HG03025 (cell line): ENCODE measurements around the gene FH.

Source experiments
- ATAC-seq: cut with Tn5 transposase; IDR thresholded peaks from one replicate; pipeline ENCODE4 v1.9.1; 2021; ENCODE audit warnings: mild to moderate bottlenecking, moderate library complexity; ENCODE audit not compliant: unreplicated experiment, low FRiP score

The FH gene

GRCh38 chr1:241519308-241520079 lies at the start of gene FH:
FH (minus strand) TSS chr1:241519755; CDS start chr1:241519722, 33 bp downstream.
- peak; percentile 97 for ATAC-seq

DNA sequence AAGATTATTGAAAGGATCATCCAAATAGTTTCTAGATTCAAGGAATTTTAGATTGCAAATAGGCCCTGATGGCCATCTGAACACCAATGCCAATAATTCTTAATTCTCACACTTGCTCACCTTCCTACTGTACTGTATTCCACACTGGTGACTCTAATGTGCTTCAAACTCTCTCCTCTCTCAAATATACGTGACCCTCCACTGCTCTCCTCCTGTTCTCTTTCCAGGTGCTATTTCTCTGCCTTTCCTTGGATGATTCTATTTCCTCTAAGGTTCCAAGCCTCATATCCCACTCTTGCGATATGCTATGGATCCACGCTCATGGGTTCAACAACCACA lies 41.3 kb upstream of the FH start:
- no peak for ATAC-seq

DNA sequence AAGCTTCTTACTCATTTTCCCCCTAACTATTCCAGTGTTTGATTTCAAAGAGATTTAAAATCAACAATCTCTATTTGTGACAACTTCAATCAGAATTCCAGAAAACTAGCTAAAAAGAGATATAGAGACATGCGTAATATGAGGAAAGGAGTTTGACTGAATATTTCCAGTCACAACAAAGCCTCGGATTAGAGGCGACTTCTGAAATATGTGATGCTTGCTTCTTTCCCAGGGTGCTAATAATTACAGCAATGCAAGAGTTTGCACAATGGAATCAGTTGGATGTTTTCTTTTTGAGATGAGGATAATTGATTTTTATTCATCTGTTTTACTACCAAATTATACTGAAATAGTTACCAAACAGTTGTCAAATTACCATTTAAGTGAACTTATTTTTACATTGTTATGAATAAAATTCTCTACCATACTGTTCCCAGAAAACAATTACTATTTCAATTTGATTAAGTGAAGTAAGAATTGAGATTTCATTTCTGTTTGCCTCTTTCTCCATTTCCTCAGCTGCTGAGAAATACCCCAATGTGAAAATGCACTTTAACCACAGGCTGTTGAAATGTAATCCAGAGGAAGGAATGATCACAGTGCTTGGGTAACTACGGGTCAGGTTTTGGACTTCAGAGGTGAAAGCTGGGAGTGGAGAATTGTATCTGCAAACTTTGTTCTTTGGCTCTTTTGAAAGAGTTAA lies 40.7 kb upstream of the FH start:
- ATAC-seq, result no peak

DNA sequence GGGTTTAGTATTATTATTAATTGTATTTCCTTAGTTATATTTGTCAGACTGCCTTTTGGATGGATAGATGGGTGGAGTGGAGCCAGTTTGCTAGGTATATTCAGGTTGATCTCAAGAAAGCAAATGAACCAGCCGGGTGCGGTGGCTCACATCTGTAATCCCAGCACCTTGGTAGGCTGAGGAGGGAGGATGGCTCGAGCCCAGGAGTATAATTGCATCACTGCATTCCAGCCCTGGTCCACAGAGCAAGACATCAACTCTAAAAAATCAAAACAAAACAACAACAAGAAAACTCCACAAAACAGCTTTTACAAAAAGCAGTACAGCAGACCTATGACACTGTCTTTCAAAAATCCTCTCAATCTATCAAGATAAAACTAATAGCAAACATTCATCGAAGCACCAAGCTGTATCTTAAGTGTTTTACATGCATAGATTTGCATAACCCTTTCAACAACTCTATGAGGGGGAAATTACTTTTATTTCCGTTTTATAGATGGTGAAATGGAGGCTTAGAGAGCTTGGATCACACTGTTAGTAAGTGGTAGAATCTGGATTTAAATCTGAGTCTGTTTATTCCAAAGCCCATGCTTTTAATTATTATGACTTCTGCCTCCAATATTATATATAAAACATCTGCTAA lies 38.1 kb upstream of the FH start:
- no peak for ATAC-seq

- no peak for ATAC-seq
Measured at GRCh38 chr1:241557031-241557430, 37.5 kb upstream of the FH start.

- ATAC-seq, result no peak
Measured at GRCh38 chr1:241555526-241555925, 36.0 kb upstream of the FH start.

- ATAC-seq, result no peak
Measured at GRCh38 chr1:241553886-241554592, 34.5 kb upstream of the FH start.

DNA sequence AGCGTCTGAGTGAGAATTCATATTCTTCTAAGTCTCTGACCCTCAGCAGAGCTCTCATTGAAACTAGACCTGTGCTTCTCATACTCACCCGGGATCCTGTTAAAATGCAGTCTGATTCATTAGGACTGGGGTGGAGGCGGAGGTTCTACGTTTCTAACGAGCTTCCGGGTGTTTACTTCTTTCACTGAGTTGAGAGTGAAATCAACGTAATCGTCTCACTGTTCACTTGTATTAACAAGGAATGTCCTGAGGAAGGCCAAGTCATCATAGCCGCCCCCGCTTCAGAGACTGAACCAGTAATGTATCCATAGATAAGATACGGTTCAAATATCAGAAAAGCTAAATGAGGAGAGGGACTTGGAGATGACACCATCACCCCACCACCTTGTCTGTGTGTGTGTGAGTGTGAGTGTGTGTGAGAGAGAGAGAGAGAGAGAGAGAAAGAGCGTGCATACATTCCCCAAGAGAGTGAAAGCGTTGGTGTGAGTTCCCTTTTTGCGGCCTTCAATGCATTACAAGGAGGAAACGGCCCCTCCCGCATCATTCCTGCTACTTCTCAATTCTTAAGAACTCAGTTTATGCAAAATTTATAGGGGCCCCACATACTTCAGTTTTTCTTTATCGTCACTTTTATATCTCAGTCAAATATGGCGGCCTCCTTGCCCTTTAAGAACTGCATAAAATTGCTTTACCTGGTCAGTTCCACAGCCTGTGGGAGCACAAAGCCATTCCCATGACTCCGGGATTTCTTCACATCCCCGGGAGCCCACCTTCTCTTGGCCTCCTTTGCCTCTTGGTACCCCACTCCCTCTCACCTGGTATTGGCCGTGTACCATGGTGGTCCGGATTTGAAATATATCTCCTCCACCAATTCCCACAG lies 32.4 kb upstream of the FH start:
- ATAC-seq, result peak; percentile 88

DNA sequence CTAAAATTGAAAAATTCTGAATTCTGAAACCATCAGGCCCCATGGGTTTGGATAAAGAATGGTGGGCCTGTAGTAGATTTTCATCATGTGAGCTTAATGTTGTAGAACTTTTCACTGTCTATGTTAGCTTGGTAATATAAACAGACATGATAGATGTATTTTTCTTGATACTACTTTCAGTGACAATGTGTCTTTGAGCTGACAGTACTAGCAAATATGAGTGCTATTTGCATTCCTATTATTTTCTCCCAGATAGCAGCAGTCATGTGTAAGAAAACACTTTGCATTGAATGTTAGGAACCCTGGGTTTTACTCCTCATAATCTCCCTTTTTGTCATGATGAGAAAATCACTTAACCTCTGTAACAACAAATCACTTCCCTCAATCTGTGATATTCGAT lies 30.8 kb upstream of the FH start:
- no peak for ATAC-seq

- ATAC-seq, result no peak
Measured at GRCh38 chr1:241548008-241548407, 28.5 kb upstream of the FH start.

- no peak for ATAC-seq
Measured at GRCh38 chr1:241542199-241542907, 22.8 kb upstream of the FH start.

DNA sequence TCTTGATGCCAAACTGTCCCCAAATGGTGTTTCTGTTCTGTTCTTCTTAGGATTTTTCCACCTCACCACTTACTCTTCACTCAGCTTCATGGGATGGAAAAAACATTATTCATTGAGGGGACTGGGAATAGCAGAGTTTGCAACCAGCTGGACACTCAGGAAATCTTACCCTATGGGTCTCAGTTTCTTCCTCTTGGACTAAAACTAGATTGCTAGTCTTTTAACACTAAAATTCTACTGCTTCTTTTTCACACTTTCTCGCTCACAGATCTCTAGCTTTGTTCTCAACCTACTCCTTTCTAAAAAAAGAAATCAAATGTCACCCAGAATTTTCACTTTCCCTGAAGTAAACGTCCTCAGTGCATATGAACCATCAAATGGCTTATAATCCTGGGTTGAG lies 17.4 kb upstream of the FH start:
- ATAC-seq, result no peak

GRCh38 chr1:241536304-241536703 lies 16.7 kb upstream of the FH start:
- no peak for ATAC-seq

DNA sequence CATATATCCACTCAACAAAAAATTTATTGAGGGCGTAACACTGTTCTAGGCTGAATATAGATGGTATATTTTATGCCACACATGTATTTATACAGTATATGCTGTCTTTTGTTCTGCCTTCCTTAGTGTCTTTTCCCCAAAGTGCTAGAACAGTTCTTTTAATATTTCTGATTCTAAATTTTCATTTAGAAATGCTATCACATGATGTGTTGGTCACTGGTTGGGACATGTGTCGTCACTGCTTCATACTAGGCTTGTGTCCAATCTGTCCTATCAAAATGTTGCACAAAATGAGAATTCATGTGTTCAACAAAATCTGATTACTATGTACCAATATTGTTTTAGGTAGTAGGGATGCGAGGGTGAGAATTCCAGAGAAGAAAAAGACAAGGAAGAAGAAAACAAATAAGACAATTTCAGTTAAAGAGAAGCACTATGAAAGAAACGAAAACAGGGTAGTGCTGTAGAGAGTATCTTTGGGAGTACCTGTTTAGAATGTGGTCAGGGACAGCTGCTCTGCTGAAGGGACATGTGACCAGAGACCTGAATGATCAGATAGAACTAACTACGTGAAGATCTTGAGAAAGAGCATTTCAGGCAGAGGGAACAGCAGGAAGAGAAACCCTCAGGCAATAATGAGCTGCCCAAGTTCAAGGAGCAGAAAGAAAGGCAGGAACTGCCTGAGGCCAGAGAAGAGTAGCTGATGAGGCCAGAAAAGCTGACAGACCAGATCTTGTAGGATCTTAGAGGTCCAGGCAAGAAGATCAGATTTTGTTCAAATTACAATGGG lies 14.0 kb upstream of the FH start:
- peak; percentile 46 for ATAC-seq

- peak; percentile 61 for ATAC-seq
Measured at GRCh38 chr1:241532864-241533263, 13.3 kb upstream of the FH start.

DNA sequence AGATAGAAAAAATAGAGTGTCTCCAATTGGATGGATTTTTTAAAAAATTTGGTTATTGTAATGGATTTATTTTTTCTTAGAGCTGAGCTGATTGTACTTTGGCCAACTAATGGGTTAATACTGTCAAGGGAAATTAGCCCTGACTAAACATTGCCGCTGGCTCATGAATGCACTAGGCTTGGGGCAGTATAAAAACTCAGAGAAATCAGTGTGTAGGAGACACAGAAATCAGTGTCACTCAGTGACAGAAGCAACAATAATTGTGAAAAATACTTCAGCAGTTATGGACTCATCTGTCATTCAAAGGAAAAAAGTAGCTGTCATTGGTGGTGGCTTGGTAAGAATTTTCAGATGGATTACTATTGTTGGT lies 12.6 kb upstream of the FH start, which contains the start of gene KMO:
KMO (plus strand) TSS at position 217 of the 370 bp plus-strand sequence; CDS start at position 284, 67 bp downstream.
- ATAC-seq, result peak; percentile 28

DNA sequence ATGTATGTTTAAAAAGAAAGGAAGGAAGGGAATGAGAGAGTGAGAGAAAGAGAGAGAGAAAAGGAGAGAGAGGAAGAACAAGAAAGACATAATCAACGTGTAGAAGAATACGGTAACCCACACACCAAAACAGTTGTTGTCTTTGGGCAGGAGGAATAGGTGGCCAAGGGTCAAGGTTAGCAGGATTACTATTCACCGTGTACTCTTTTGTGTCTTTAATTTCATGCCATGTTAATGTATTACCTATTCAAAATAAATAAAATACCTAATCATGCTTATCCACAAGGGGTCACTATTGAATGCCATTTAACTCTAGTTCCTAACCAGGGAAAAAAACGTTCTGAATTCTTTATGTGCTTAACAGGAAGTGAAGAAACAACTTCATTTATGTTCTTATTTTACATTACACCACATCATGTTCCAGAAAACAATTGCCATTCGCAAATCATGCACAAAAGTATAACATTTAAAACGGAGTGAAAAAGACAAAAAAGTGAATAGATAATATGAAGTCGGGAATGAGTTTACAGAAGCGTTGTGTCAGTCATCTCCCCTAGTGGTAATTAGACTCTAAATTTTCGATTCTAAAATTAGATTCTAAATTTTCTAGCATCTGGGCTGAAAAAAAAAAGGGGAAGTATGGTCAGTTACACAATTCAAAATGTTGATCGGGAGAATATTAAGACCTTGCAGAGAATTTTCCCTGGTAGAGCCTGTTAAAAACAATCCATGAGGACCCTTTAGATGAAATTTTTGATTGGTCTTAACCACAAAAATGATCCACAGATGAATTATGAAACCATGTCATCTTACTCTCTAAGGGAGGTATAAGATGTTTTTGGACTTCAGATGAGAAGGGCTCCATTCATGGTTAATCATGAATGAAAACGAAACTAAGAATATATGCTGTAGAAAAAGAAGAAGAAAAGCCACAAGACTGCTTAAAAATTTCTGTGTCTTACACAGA lies 11.9 kb upstream of the FH start:
- ATAC-seq, result peak; percentile 55
